ENCODE data around the gene KIF12.
"Not testable (repeated sequence)": the region's sequence is repeated elsewhere in the genome, so short reads cannot be mapped to it uniquely, and the experiment has no call there.

DNA sequence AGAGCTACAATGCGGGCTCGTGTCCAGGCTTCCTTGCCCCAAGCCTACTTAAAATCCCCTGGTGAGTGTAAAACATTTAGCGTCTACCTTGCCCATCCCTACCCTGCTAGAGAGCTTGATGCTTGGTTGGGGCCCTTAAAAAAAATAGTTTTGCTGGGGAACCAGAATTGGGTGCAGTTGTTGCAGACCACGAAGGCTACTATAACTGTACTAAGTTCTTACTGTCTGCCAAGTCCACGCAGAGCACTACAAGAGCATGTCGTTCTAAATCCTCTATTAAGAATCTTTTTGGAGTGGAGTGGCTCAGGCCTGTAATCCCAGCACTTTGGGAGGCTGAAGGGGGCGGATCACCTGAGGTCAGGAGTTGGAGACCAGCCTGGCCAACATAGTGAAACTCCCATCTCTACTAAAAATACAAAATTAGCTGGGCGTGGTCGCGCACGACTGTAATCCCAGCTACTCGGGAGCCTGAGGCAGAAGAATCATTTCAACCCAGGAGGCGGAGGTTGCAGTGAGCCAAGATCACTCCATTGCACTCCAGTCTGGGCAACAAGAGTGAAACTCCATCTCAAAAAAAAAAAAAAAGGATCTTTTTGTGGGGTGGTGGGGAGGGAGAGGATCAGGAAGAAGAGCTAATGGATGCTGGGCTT lies 16.2 kb downstream of the KIF12 start:
- not testable (repeated sequence) for TF ChIP-seq EZH2 (IDR thresholded peaks at IDR 0.05; ENCODE audit: low read length, missing control alignments)
- TF ChIP-seq, protein P1, sequence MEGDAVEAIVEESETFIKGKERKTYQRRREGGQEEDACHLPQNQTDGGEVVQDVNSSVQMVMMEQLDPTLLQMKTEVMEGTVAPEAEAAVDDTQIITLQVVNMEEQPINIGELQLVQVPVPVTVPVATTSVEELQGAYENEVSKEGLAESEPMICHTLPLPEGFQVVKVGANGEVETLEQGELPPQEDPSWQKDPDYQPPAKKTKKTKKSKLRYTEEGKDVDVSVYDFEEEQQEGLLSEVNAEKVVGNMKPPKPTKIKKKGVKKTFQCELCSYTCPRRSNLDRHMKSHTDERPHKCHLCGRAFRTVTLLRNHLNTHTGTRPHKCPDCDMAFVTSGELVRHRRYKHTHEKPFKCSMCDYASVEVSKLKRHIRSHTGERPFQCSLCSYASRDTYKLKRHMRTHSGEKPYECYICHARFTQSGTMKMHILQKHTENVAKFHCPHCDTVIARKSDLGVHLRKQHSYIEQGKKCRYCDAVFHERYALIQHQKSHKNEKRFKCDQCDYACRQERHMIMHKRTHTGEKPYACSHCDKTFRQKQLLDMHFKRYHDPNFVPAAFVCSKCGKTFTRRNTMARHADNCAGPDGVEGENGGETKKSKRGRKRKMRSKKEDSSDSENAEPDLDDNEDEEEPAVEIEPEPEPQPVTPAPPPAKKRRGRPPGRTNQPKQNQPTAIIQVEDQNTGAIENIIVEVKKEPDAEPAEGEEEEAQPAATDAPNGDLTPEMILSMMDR (conservative IDR thresholded peaks at IDR 0.05 in 1 of 2, IDR thresholded peaks at IDR 0.05 in 1 of 2; ENCODE audit: low read depth in 1 of 2, low read length in 2 of 2), result not testable (repeated sequence)

Data from fibroblast of lung (primary cell).